HG03469 (cell line): ENCODE measurements around the gene EPS15.
"Not testable (repeated sequence)": the region's sequence is repeated elsewhere in the genome, so short reads cannot be mapped to it uniquely, and the experiment has no call there.

Source experiments
- ATAC-seq: cut with Tn5 transposase; IDR thresholded peaks from one replicate; pipeline ENCODE4 v1.9.1; 2021; ENCODE audit warnings: mild to moderate bottlenecking, moderate library complexity, moderate number of reproducible peaks; ENCODE audit not compliant: unreplicated experiment

Gene EPS15

GRCh38 chr1:51344276-51344601 is 174.8 kb downstream of the EPS15 start:
- ATAC-seq, result no peak

GRCh38 chr1:51343624-51344023 is 175.4 kb downstream of the EPS15 start:
- no peak for ATAC-seq

GRCh38 chr1:51342591-51343206 is 176.4 kb downstream of the EPS15 start:
- no peak for ATAC-seq

- peak; percentile 49 for ATAC-seq
Measured at GRCh38 chr1:51341876-51342496, 177.1 kb downstream of the EPS15 start.

- ATAC-seq, result no peak
Measured at GRCh38 chr1:51340380-51340779, 178.7 kb downstream of the EPS15 start.

GRCh38 chr1:51336711-51337110 is 182.4 kb downstream of the EPS15 start:
- no peak for ATAC-seq

- no peak for ATAC-seq
Measured at GRCh38 chr1:51336004-51336403, 183.1 kb downstream of the EPS15 start.

GRCh38 chr1:51331206-51332100 is 187.6 kb downstream of the EPS15 start:
- ATAC-seq, result no peak

GRCh38 chr1:51330331-51331201 is 188.5 kb downstream of the EPS15 start, which contains the start of gene TTC39A:
Gene TTC39A, minus strand, starts transcription at chr1:51330562. Its CDS starts 85 bp downstream, at chr1:51330477.
- ATAC-seq, result no peak

GRCh38 chr1:51329443-51330325 is 189.4 kb downstream of the EPS15 start:
- no peak for ATAC-seq

GRCh38 chr1:51328926-51329325 is 190.1 kb downstream of the EPS15 start:
- ATAC-seq, result no peak

GRCh38 chr1:51328279-51328678 is 190.8 kb downstream of the EPS15 start:
- no peak for ATAC-seq

- ATAC-seq, result no peak
Measured at GRCh38 chr1:51327386-51327785, 191.7 kb downstream of the EPS15 start.

GRCh38 chr1:51326839-51327238 is 192.2 kb downstream of the EPS15 start:
- no peak for ATAC-seq

- ATAC-seq, result no peak
Measured at GRCh38 chr1:51325878-51326755, 192.9 kb downstream of the EPS15 start.

GRCh38 chr1:51325391-51325790 is 193.7 kb downstream of the EPS15 start:
- no peak for ATAC-seq

GRCh38 chr1:51325011-51325385 is 194.1 kb downstream of the EPS15 start:
- not testable (repeated sequence) for ATAC-seq

GRCh38 chr1:51324251-51325010 is 194.6 kb downstream of the EPS15 start:
- no peak for ATAC-seq
